DMS 273 (cell line): Measurements from ENCODE around the gene KEL.

Source experiments
- DNase-seq: peaks from one replicate; lab custom pipeline; 2025; ENCODE audit not compliant: unreplicated experiment; lab: John Stamatoyannopoulos, UW

KEL gene

DNA sequence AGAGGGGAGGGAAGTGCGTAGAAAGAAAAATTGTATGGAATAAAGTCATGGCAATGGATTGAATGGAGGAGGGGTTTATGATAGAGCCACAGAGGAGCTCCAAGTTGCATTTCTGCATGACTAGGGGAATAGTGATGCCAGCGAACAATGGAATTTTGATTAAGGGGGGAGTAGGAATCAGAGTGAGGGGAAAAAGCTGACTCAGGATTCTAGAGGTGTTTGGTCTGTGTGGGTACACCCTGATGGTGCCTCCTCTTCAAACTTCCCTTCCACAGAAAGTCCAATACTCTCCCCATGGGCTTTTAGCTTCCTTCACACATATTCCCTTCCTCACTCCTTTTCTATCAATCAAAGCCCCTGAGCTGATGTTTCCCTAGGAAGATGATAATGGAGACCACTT is 1.8 kb upstream of the KEL start:
- DNase-seq: no peak

GRCh38 chr7:142962991-142963390 is 828 bp upstream of the KEL start:
- DNase-seq: no peak

GRCh38 chr7:142961595-142961972 is 579 bp downstream of the KEL start:
- DNase-seq: no peak

- DNase-seq: no peak
Observed at GRCh38 chr7:142960955-142961512, 1.1 kb downstream of the KEL start.

DNA sequence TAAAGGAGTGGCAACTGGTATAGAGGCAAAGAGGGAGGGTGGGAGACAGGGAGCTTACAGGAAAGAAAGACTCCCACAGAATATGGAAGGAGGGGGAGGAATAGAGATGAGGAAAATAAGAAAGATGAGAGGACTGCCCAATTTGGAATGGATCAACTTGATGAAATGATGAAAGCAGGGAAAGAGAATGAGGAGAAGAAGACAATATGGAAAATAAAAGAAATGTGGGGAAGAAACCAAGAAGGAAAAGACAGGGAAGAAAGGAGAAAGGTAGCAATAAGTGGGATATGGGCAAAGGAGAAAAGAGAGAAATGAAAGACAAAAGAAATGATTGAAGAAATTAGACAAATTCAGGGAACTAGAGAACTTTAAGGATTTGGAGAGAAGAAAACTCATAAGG is 3.0 kb downstream of the KEL start:
- no peak for DNase-seq

DNA sequence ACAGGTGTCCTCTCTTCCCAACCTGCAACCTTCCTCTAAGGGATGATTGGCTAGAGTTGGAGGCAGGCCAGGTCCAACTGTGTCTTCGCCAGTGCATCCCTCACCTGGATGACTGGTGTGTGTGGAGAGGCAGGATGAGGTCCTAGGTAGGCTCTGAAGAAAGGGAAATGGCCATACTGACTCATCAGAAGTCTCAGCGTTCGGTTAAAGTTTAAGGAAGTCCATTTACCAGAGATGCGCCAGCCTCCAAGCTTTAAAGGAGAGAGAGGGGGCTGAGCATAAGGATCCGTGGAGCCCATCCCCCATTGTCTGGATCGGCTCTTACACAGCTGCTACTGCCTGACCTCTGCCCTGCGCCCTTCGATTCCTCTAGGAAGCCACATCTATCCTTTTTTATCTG is 4.4 kb downstream of the KEL start:
- DNase-seq: no peak

DNA sequence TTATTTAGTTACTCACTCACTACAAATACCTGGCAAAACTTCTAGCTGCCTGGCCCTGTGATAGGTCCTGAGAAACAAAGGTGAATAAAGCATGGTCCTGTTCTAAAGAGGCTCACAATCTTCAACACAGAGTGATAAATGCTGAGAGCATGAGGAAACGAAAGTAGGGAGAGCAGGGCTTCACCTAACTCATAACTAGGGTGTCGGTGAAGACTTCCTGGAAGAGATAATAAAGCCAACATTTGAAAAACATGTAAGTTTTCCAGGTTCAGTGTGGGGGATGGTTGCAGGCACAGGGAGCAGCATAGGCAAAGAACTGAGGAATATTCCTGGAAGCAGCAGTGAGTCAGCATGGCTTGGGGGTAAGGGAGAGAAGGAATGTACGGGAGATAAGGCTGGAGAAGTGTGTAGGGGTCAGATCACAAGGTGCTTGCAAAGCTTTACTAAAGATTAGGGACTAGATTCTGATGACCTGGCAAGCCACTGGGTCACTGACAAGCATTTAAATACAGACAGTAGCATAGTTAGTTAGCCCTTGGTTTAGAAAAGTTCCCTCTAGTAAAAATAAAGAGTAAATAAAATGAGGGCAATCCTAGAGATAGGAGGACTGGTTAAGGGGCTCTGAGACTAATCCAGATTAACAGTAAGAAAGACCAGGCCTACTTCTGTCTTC is 5.1 kb downstream of the KEL start:
- DNase-seq: no peak

DNA sequence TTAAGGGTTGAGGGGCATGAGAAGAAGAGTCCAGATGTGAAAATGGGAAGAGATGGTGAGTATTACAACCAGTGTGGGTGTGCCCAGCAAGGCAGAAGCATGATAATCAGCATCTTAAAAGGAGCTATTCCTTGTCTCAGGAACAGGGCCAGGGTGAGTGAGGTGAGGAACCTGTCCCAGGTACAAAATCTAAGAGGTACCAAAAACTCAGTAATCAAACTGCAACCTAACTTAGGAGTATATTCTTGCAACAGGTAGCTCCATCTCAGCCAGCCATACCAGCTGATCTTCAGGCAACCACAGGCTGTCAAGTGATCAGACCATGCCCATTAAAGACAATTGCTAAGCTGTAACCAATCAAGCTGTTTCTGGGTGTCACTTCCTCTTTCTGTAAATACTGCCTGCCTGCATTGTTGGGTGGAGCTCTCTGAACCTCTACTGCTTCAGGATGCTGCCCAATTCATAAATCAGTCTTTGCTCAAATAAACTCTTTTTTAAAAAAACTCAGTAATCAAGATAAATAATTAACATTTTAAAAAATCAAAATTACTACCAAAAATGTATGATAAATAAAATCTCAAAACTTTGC is 7.4 kb downstream of the KEL start:
- no peak for DNase-seq

DNA sequence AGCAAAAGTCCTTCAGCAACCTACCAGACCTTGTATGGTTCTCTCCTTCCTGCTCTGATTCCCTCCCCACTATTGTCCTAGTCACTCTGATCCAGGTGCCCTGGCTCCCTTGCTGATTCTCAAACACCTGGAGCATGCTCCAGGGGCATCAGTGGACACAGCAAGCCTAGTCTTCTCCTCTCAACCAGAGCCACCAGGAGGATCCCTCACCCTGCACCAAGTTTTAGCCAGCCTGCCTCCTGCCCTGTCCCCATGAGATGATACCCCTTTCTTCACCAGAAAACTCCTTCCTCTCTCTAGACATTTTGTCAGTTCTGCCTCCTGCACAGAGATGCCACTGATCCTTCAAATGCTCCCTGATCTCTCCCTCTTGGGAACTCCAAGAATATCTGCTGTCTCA is 11.9 kb downstream of the KEL start:
- no peak for DNase-seq

- DNase-seq: no peak
Observed at GRCh38 chr7:142948603-142949002, 13.6 kb downstream of the KEL start.

DNA sequence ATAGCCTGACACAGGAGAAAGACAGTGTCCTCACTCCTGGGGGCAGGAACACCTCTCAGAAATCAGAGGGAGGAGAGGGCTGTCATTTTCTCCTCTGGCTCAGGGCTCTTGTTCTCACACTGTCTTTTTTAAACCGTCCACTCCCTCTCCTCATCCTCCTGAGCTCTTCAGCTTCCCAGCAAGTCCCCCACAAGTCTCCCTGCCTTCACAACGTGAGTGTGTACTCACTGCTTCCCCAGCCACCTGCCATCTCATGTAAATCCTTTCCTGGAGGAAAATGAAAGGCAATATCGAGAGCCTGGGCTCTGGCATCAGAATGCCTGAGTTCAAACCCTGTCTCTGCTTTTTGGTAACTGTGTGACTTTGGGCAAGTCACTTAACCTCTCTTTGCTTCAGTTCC is 17.2 kb downstream of the KEL start:
- DNase-seq: no peak

DNA sequence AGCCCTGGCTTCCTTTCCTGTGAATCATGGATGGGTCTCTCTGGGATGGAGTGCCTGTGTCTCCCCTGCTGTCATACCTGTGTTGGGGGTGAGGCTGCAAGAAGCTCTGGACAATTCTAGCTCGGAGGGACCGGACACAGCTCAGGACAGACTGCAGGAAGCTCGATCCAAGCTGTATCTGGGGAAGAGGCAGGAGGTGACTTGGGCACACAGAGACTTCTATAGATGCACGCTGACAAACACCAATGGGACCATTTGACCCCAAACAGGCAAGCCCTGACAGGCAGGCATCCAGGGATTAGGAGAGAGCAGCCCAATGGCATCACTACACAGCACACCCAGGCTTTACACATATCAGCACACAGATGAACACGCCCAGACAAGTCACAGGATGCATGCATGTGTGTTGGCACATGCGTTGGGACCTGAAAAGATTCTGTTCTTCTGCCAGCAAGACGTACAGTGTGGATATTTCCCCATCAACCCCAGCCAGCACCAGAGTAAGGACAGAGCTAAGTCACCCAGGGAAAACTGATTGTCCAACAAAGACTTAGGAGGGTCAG is 18.4 kb downstream of the KEL start:
- DNase-seq: no peak

- DNase-seq: no peak
Observed at GRCh38 chr7:142942746-142943145, 19.4 kb downstream of the KEL start.

- no peak for DNase-seq
Observed at GRCh38 chr7:142941541-142941940, 20.6 kb downstream of the KEL start.

GRCh38 chr7:142940966-142941535 is 21.1 kb downstream of the KEL start:
- no peak for DNase-seq

- DNase-seq: peak; percentile 3
Observed at GRCh38 chr7:142939226-142939910, 22.8 kb downstream of the KEL start, which contains the start of gene LLCFC1. Gene LLCFC1, plus strand, starts transcription at chr7:142939484. Its CDS starts 138 bp downstream, at chr7:142939622.

- DNase-seq: no peak
Observed at GRCh38 chr7:142938611-142939010, 23.6 kb downstream of the KEL start.

GRCh38 chr7:142935941-142936565 is 26.1 kb downstream of the KEL start:
- no peak for DNase-seq

- DNase-seq: no peak
Observed at GRCh38 chr7:142934056-142934455, 28.1 kb downstream of the KEL start.

GRCh38 chr7:142933624-142934023 is 28.5 kb downstream of the KEL start, which contains the start of gene TRPV5:
Gene TRPV5, minus strand, starts transcription at chr7:142933746. Its CDS starts 287 bp downstream, at chr7:142933459.
- no peak for DNase-seq

DNA sequence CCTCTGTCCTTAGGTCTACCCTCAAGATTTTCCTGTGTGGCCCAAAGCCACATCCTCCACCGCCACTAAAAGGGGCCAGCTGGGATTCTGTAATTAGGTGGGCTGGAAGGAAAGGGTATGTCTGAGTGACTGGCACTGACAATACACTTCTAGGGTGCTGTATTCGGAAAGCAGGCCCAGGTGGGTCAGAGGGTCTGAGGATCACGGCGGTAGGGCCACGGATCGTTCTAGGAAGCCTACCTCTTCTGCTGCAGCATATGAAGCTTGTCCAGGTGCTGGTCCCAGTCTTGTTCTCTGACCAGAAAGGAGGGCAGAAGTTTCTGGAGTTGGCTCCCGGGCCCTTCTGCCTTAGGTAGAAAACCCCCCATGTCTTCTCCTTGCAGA is 29.1 kb downstream of the KEL start:
- DNase-seq: no peak
